Bronchus fibroblast of lung (primary cell): ENCODE results near the gene GTPBP2. TPM values are rescaled to one million over a fixed set of nuclear protein-coding genes. Genes with fewer than 3 reads are reported as not detected.

Experiments used
- total RNA-seq: library from RNA; depleted of rRNA; stranded (reverse); fragments of >200 nt; gene quantifications from 2 replicates; pipeline ENCODE4 v1.2.3, GENCODE V29; 2015

Gene GTPBP2
- total RNA-seq = 49.9 and 50.6 TPM in 2 replicates

GRCh38 chr6:43629104-43629504 is at the start of gene GTPBP2:
TSS of gene GTPBP2 (minus strand) at chr6:43629264. CDS start at chr6:43629162, 102 bp downstream.

GRCh38 chr6:43644940-43645612 is 16.0 kb upstream of the GTPBP2 start, which contains the start of gene RSPH9:
TSS of gene RSPH9 (plus strand) at chr6:43645036. CDS start at chr6:43645099, 63 bp downstream.

GRCh38 chr6:43635387-43636307 is 6.6 kb upstream of the GTPBP2 start, which contains the start of gene MAD2L1BP:
TSS of gene MAD2L1BP (plus strand) at chr6:43635840. CDS start at chr6:43635876, 36 bp downstream.

GRCh38 chr6:43575772-43576551 is 53.1 kb downstream of the GTPBP2 start, which contains the start of the genes POLH and XPO5:
TSS of gene POLH (plus strand) at chr6:43576185. CDS start at chr6:43582320, 6,135 bp downstream.
TSS of gene XPO5 (minus strand) at chr6:43576038. CDS start at chr6:43575864, 174 bp downstream.

Other genes with a start within 250 kb of the GTPBP2 start
- 14.1 and 20.8 TPM in 2 replicates for gene ABCC10, start 201.7 kb downstream of the GTPBP2 start, total RNA-seq
- 1.0 and 1.5 TPM in 2 replicates for gene DLK2, start 173.7 kb downstream of the GTPBP2 start, total RNA-seq
- 18.5 and 20.4 TPM in 2 replicates for gene TJAP1, start 151.7 kb downstream of the GTPBP2 start, total RNA-seq
- gene LRRC73, start 118.9 kb downstream of the GTPBP2 start, total RNA-seq = under 0.01 and 0.15 TPM in 2 replicates
- gene YIPF3, start 112.3 kb downstream of the GTPBP2 start, total RNA-seq = 110 and 117 TPM in 2 replicates
- gene POLR1C, start 112.2 kb downstream of the GTPBP2 start, total RNA-seq = 24.2 and 27.9 TPM in 2 replicates
- gene XPO5, start 53.2 kb downstream of the GTPBP2 start, total RNA-seq = 15.2 and 15.5 TPM in 2 replicates
- gene POLH, start 53.1 kb downstream of the GTPBP2 start, total RNA-seq = 18.3 and 19.2 TPM in 2 replicates
- 33.9 and 37.7 TPM in 2 replicates for gene MAD2L1BP, start 6.6 kb upstream of the GTPBP2 start, total RNA-seq
- 0.67 and 0.74 TPM in 2 replicates for gene RSPH9, start 15.8 kb upstream of the GTPBP2 start, total RNA-seq
- 51.6 and 60.2 TPM in 2 replicates for gene MRPS18A, start 58.5 kb upstream of the GTPBP2 start, total RNA-seq
- 40.0 and 53.8 TPM in 2 replicates for gene VEGFA, start 140.9 kb upstream of the GTPBP2 start, total RNA-seq